GM12865 (cell line): ENCODE measurements around the gene TMPRSS11E.
"Not testable (repeated sequence)": the region's sequence is repeated elsewhere in the genome, so short reads cannot be mapped to it uniquely, and the experiment has no call there.

Source experiments
- DNase-seq: peaks from one replicate; pipeline ENCODE4 v3.0.0; 2010; ENCODE audit warnings: low read depth
- H3K4me3 ChIP-seq: 2 replicates; pipeline ENCODE4 v1.5.1; 2011; ENCODE audit warnings: mild to moderate bottlenecking, low read depth, low read length, control low read depth
- CTCF ChIP-seq: IDR thresholded peaks from 2 replicates; pipeline ENCODE4 v1.5.1; 2011; ENCODE audit warnings: low read length, control low read depth, low read depth, inconsistent platforms; ENCODE audit not compliant: insufficient read depth; ENCODE audit errors: missing control alignments

The TMPRSS11E gene

GRCh38 chr4:68407868-68408190, 39.4 kb upstream of the TMPRSS11E start:
- no peak overlapping the region for H3K4me3 ChIP-seq
- no peak for DNase-seq
- no peak for TF ChIP-seq CTCF

- H3K4me3 ChIP-seq, result no peak overlapping the region
- TF ChIP-seq CTCF, result no peak
- DNase-seq, result no peak
These were observed 37.1 kb upstream of the TMPRSS11E start for GRCh38 chr4:68410149-68410548.

- no peak for DNase-seq
- H3K4me3 ChIP-seq, result no peak overlapping the region
- no peak for TF ChIP-seq CTCF
These were observed 36.6 kb upstream of the TMPRSS11E start for GRCh38 chr4:68410643-68411042.

- DNase-seq, result not testable (repeated sequence)
These were observed 35.2 kb upstream of the TMPRSS11E start for GRCh38 chr4:68412031-68412430.

GRCh38 chr4:68416591-68416990, 30.7 kb upstream of the TMPRSS11E start:
- no peak overlapping the region for H3K4me3 ChIP-seq
- TF ChIP-seq CTCF, result no peak
- DNase-seq, result no peak

More at GRCh38 chr4:68412031-68412430, 35.2 kb upstream of the TMPRSS11E start:
- not testable (repeated sequence) for H3K4me3 ChIP-seq

- H3K4me3 ChIP-seq, result no peak overlapping the region
- TF ChIP-seq CTCF, result no peak
- no peak for DNase-seq
These were observed 20.7 kb upstream of the TMPRSS11E start for GRCh38 chr4:68426516-68426915.

GRCh38 chr4:68430337-68430736, 16.9 kb upstream of the TMPRSS11E start:
- no peak for DNase-seq
- no peak overlapping the region for H3K4me3 ChIP-seq
- no peak for TF ChIP-seq CTCF

GRCh38 chr4:68432320-68432719, 14.9 kb upstream of the TMPRSS11E start:
- no peak for TF ChIP-seq CTCF
- no peak overlapping the region for H3K4me3 ChIP-seq
- DNase-seq, result no peak
